Measurements from ENCODE around the gene ESPN.

Gene ESPN

GRCh38 chr1:6409053-6409452 lies 15.5 kb upstream of the ESPN start:
- DNase-seq, result no peak

GRCh38 chr1:6409733-6410132 lies 14.8 kb upstream of the ESPN start:
- DNase-seq, result no peak

- no peak for DNase-seq
These were observed 14.2 kb upstream of the ESPN start for GRCh38 chr1:6410248-6410893.

GRCh38 chr1:6412896-6413295 lies 11.7 kb upstream of the ESPN start:
- DNase-seq, result no peak

- DNase-seq, result no peak
These were observed 10.1 kb upstream of the ESPN start for GRCh38 chr1:6414443-6414844.

GRCh38 chr1:6414881-6415626 lies 9.5 kb upstream of the ESPN start:
- no peak for DNase-seq

- DNase-seq, result no peak
These were observed 8.3 kb upstream of the ESPN start for GRCh38 chr1:6416295-6416656.

GRCh38 chr1:6416906-6417305 lies 7.7 kb upstream of the ESPN start:
- no peak for DNase-seq

GRCh38 chr1:6417961-6418667 lies 6.5 kb upstream of the ESPN start:
- DNase-seq, result no peak

- no peak for DNase-seq
These were observed 5.7 kb upstream of the ESPN start for GRCh38 chr1:6418668-6419396.

GRCh38 chr1:6419397-6419803 lies 5.2 kb upstream of the ESPN start:
- DNase-seq, result no peak

- DNase-seq, result no peak
These were observed 4.6 kb upstream of the ESPN start, which contains the start of gene HES2 for GRCh38 chr1:6419804-6420453. Gene HES2 (minus strand): TSS chr1:6419919. CDS start chr1:6419820, 99 bp downstream.

GRCh38 chr1:6420454-6421042 lies 4.0 kb upstream of the ESPN start:
- no peak for DNase-seq

GRCh38 chr1:6421266-6421665 lies 3.3 kb upstream of the ESPN start:
- no peak for DNase-seq

GRCh38 chr1:6423321-6423999 lies 1.1 kb upstream of the ESPN start:
- peak; percentile 73 for DNase-seq

GRCh38 chr1:6424000-6424565 lies 493 bp upstream of the ESPN start:
- no peak for DNase-seq

- no peak for DNase-seq
These were observed 1.1 kb downstream of the ESPN start for GRCh38 chr1:6425658-6426057.

- DNase-seq, result no peak
These were observed 1.8 kb downstream of the ESPN start for GRCh38 chr1:6426277-6426971.

- no peak for DNase-seq
These were observed 2.4 kb downstream of the ESPN start for GRCh38 chr1:6426972-6427350.

GRCh38 chr1:6427441-6428390 lies 3.1 kb downstream of the ESPN start:
- DNase-seq, result no peak
